Stimulated activated naive CD4-positive, alpha-beta T cell treated with Interleukin-2 at 50 U/mL for 16 hours (primary cell): ENCODE results near the gene SEPTIN2.
"Not testable (repeated sequence)": the region's sequence is repeated elsewhere in the genome, so short reads cannot be mapped to it uniquely, and the experiment has no call there.

Source experiments
- DNase-seq: peaks from one replicate; lab custom pipeline; 2025; lab: John Stamatoyannopoulos, UW

Gene SEPTIN2

GRCh38 chr2:241315879-241316631, at the start of gene SEPTIN2:
TSS of gene SEPTIN2 (plus strand) at chr2:241315925. CDS start at chr2:241324233, 8,308 bp downstream.
- peak; percentile 83 for DNase-seq

- DNase-seq: no peak
Measured at GRCh38 chr2:241267249-241268067, 48.3 kb upstream of the SEPTIN2 start.

- no peak for DNase-seq
Measured at GRCh38 chr2:241268306-241268705, 47.4 kb upstream of the SEPTIN2 start.

- DNase-seq: no peak
Measured at GRCh38 chr2:241268716-241269445, 46.8 kb upstream of the SEPTIN2 start.

GRCh38 chr2:241269707-241270520, 45.8 kb upstream of the SEPTIN2 start:
- DNase-seq: no peak

- DNase-seq: no peak
Measured at GRCh38 chr2:241270531-241270930, 45.2 kb upstream of the SEPTIN2 start.

- peak; percentile 52 for DNase-seq
Measured at GRCh38 chr2:241271706-241272302, 43.9 kb upstream of the SEPTIN2 start.

- peak; percentile 45 for DNase-seq
Measured at GRCh38 chr2:241272303-241273209, 43.2 kb upstream of the SEPTIN2 start.

- DNase-seq: no peak
Measured at GRCh38 chr2:241273210-241274020, 42.3 kb upstream of the SEPTIN2 start.

- no peak for DNase-seq
Measured at GRCh38 chr2:241274127-241274526, 41.6 kb upstream of the SEPTIN2 start.

GRCh38 chr2:241275504-241275903, 40.2 kb upstream of the SEPTIN2 start:
- DNase-seq: no peak

GRCh38 chr2:241275910-241276309, 39.8 kb upstream of the SEPTIN2 start:
- DNase-seq: no peak

GRCh38 chr2:241278306-241278705, 37.4 kb upstream of the SEPTIN2 start:
- not testable (repeated sequence) for DNase-seq

GRCh38 chr2:241279413-241279812, 36.3 kb upstream of the SEPTIN2 start:
- no peak for DNase-seq

GRCh38 chr2:241279828-241280227, 35.9 kb upstream of the SEPTIN2 start:
- no peak for DNase-seq

GRCh38 chr2:241280291-241280690, 35.4 kb upstream of the SEPTIN2 start:
- DNase-seq: no peak

GRCh38 chr2:241282555-241282954, 33.2 kb upstream of the SEPTIN2 start:
- no peak for DNase-seq

GRCh38 chr2:241285596-241285995, 30.1 kb upstream of the SEPTIN2 start:
- no peak for DNase-seq
